Dermis blood vessel endothelial cell (primary cell): ENCODE data around the gene TCAF1. TPM values are rescaled to one million over a fixed set of nuclear protein-coding genes. Genes with fewer than 3 reads are reported as not detected.
"Not testable (repeated sequence)": the region's sequence is repeated elsewhere in the genome, so short reads cannot be mapped to it uniquely, and the experiment has no call there.

ENCODE experiments used
- DNase-seq: peaks from one replicate; pipeline ENCODE4 v3.0.0; 2010
- total RNA-seq: library from RNA; depleted of rRNA; stranded (reverse); fragments of >200 nt; gene quantifications from 2 replicates; pipeline ENCODE4 v1.2.3, GENCODE V29; 2014

The TCAF1 gene
- total RNA-seq, 1 donor from 2014 or later, result 59.4 TPM

DNA sequence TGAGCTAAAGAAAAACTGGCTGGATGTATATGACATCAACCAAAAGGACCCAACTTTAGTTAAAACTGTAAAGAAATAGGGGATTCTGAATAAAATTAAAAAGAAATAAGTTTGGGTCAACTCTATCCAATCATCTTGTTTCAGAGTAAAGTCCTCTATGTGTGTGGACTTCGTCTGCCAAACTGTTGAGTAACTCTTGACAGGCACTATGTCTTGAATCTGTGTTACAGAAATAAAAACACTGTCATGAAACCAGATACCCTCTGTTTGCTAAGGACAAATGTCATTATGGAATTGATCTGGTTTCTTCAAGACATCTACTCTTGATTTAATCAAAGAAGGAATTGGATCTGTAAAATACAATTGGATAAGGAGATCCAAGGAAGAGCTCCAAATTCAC lies 46.5 kb downstream of the TCAF1 start:
- DNase-seq, result not testable (repeated sequence)

DNA sequence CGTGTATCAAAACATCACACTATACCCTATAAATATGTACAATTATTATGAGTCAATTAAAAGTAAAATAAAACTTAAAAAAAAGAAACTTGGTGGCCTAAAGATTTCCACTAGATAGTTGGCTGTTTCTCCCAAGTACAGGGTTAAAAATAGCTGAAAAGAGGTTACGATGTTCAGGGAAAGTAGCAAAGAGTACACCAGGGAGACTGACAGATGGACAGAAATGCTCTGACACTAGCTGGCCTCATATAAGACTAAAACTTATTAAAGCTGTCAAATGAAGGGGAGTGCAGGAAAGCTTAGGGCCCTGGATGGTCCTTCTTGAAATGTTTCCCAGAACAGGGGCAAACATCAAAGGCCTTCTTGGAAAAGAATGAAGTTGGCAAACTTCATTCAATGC lies 51.3 kb downstream of the TCAF1 start:
- DNase-seq, result no peak

DNA sequence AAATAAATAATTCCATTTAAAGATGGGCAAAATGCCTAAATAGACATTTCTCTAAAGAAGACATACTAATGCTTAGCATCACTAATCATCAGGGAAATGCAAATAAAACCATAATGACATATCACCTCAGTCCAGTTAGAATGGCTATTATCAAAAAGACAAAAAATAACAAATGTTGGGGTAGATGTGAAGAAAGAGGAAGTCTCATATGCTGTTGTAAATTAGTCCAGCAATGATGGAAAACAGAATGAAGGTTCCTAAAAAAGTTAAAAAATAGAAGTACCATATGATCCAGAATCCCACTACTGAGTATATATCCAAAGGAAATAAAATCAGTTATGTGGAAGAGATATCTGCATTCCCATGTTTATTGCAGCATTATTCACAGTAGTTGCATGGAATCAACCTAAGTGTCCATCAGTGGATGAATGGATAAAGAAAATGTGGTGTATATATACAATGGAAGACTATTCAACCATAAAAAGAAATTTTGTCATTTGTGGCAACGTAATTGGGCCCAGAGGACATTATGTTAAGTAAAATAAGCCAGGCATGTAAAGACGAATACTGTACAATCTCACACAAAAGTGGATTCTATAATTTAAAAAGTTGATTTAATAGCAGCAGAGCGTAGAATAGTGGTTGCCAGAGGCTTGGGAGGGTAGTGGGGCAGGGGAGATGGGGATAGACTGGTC lies 52.0 kb downstream of the TCAF1 start:
- DNase-seq, result no peak

DNA sequence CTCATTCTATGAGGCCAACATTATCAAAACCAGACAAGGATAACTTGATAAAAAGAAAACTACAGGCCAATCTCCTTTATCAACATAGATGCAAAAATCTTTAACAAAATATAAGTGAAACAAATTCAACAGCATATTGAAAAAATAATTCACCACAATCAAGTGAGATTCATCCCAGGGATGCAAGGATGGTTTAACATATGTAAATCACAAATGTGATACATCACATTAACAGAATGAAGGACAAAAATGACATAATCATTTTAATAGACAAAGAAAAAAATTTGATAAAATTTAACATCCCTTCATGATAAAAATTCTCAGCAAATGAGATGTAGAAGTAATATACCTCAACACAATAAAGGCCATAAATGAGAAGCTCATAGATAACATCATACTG lies 53.8 kb downstream of the TCAF1 start:
- no peak for DNase-seq

DNA sequence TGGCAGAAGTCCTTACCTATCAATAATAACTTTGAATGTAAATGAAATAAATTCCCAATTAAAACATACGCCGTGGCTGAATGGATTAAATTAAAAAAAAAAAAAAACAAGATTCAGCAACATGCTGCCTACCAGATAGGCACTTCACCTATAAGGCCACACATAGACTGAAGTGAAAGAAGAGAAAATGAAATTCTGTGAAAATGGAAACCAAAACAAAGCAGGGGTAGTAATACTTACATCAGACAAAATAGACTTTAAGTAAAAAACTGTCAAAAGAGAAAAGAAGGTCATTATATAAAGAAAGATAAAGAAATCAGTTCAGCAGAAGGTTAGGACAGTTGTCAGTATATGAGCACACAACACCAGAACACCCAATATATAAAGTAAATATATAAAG lies 55.3 kb downstream of the TCAF1 start:
- DNase-seq, result no peak

DNA sequence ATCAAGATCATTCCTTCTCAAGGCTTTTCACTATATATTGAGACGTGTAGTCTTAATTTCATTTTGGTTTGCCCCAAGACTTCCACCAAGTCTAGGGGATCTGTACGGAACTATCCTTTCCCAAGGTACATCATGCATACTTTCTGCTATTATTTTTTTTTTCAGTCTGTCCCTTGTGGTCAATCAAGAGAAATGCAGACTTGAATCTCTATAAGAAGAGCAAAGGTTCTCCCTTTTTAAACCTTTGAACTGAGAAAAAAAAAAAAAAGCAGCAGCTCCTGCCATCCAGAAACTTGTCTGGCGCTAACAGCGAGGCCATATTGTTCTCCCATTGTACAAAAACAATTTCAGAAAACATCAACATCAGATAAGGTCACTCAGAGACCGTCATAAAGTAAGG lies 60.3 kb downstream of the TCAF1 start:
- not testable (repeated sequence) for DNase-seq

DNA sequence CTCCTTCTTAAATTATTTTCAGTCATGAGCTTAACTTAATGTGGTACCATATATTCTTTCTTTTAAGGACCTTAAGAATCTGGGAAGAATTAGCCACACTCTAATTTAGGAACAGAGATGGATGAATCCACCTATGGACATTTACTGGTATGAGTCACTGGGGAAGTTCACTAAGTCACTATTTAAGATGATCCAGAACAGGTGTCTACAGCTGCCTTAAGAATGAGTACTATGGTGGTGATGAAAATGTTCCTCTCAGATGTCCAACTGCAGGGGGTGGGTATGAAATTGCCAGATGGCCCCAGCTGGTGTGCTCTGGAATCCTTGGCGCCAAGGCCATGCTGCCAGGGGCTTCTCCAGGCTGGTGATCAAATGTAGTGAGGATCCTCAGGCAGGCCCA lies 61.9 kb downstream of the TCAF1 start:
- not testable (repeated sequence) for DNase-seq

DNA sequence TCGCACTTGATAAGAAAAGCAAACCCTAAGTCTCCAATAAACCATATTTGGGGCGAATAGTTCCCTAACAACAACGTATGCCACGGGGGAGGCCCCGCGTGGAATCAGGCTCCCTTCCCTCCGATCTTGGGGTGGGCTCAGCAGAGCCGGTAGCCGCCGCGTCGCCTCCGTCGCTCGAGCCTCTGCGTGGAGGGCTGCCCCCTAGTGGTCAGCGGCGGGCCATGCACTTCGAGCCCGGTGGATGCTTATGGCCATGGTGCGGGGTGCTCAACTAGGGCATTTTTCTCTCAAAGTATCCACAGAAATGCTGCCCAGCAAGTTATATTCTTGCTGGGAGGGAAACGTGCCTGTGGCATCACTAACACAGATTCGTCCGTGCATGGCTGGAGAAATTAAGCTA lies 64.8 kb downstream of the TCAF1 start:
- not testable (repeated sequence) for DNase-seq

DNA sequence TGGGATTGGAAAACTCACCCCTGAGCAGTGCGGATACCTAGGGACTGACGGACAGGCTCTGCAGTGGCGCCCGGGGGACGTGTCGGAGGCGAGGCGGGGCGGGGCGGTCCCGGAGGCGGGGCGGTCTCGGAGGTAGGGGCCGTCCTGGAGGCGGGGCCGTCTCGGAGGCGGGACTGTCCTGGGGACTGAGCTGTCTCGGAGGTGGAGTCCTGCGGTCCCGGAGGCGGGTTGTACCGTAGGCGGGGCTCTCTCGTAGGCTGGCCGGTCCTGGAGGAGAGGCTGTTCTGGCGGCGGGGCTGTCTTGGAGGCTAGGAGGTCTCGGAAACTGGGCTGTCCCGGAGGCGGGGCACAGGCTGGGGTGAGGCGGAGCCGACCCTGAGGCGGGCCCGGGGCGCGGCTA lies 65.4 kb downstream of the TCAF1 start:
- DNase-seq, result not testable (repeated sequence)

DNA sequence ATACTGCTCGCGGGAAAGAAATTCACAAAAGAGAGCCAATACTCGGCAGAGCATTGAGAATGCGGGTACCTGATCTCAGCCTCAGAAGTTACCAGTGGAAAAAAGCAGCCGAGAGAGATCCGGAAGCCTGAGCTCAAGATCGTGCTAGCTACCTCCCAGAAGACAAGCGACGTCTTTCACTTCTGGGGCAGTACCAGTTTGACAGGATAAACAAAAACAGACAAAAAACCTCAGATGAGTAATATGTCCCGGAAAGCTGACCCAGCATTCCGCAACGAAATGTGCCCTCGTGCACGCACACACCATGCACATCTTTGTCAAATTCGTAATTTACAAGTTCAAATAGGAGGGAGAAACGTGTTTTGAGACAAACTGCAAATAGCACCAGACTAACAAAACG lies 65.9 kb downstream of the TCAF1 start:
- not testable (repeated sequence) for DNase-seq

DNA sequence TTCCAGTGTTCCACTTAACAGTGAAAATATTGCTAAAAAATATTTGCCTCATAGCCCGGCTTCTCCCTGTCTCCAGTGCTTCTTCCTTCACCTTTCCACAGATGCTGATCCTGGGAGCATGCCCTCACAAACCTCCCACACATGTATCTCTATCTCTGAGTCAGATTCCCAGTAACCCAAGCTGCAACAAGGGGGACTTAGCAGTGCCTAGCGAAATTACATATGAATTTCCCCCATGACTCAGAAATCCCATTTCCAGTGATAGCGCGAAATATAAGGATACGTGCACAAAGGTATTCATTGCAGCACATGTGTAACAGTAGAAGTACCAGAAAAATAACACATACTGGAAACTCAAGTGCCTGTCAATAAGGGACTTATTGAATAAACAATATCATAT lies 75.4 kb downstream of the TCAF1 start:
- not testable (repeated sequence) for DNase-seq

DNA sequence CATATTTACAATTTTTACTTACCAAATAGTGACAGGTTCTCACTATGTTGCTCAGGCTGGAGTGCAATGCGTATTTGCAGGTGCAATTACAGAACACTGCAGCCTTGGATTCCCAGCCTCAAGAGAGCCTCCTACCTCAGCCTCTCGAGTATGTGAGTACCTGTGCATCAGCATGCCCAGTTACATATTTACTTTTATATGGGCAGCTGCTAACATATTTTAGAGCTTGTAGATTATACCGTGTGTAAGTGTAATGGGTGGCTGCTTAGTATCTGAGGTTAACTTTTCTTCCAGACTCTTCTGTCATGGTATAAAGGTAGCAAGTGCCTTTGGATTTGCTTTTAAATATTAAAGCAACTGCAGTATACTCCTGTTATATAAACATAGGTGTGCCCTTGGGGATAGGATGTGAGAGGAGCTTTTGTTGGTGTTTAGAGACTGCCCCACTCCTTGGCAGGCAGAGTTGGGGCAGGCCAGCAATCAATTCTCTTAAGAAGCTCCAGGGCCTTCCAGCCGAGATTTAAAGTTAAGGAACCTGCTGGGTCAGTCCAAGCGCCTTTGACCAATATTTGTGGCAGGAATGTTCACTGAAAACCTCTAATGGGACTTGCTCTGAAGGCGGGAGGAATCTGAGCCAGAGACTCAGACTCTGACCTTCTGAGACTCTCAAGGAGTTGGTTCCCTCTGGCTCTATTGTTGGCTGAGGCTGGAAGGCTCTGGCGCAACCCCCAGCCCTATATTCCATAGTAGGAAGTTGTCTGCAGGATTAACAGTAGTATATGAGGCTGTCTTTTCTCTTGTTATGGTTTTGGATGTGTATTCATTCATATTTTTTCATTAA lies 77.5 kb downstream of the TCAF1 start:
- DNase-seq, result not testable (repeated sequence)

DNA sequence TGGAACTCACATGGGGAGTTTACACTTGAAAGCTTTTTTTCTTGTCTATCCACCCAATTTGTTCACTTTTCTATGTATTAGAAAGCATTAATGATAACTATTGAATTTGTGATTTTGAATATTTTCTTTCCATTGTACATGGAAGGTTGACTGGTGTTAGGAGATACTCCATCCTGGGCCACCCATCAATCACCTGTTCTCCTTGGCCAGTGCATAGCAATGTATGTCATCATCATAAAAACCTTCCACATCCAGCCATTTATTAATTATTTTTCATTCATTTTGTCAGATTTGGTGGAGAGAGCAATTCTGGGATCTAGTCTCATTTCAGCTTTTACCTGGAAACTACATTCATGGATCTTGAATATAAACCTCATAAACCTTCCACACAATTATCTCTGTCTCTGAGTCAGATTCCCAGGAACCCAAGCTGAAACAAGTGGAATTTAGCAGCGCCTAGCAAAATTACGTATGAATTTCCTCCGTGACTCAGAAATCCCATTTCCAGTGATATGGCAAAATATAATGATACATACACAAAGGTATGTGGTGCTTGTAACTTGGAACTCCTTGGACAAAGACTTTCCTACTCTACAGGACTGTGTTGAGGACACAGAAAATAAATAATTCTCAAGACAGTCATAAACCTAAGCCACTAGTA lies 78.2 kb downstream of the TCAF1 start:
- DNase-seq, result not testable (repeated sequence)

DNA sequence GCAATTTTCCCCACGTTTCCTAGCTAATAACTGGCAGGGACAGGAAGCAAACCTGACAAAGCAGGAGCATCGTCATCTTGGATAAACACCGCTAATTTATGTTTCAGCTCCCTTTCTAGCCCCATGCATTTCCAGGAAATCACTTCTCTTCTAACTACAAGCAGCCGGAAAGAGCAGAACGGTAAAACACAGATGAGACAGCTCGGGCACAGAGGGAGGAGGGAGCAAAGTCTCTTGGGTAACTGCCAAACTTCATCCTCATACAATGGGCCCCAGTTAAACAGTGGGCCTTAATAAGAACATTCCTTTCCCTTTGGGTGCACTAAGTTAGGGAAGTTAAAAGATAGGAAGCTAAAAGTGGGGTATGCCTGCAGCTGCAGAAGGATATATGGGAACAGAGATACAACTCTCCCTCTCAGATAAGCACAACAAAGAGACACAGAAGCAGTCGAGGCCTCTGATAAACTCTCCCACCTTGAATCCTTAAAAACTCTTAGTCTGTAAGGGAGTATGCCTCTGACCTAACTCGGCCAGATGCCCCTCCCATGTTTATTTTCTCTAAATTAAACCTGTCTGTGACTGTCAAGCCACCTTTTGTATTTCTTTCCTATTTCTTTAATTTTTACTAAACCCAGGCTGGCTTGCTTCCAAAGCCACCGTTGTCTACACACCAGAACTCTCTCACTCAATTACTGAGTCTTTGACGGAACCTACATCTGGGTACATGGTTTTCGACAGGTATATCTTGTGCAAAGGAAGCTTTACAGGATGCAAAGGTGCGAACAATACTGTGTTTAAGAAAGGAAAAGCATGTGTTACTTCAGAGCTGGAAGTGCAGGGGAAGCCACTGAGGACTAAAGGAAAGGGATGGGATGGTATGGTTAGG lies 80.3 kb downstream of the TCAF1 start:
- not testable (repeated sequence) for DNase-seq

DNA sequence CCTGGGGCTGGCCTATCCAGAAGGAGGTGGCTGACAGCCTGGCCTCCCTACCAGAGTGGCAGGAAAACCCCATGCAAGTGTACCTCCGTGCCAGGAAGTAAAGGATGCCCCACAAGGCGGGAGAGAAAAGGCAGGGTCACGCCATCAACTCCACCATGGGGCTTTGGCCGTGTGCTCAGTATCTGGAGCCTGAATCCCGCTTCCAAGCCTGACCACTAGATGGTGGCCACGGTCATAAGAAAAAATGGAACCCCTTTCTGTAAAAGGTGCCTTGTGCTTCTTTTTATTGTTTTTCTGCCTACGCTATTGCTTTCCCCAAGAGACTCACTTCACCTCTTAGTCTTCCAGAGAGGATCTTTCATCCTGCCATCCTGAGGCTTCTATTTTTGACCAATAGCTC lies 84.1 kb downstream of the TCAF1 start:
- not testable (repeated sequence) for DNase-seq

DNA sequence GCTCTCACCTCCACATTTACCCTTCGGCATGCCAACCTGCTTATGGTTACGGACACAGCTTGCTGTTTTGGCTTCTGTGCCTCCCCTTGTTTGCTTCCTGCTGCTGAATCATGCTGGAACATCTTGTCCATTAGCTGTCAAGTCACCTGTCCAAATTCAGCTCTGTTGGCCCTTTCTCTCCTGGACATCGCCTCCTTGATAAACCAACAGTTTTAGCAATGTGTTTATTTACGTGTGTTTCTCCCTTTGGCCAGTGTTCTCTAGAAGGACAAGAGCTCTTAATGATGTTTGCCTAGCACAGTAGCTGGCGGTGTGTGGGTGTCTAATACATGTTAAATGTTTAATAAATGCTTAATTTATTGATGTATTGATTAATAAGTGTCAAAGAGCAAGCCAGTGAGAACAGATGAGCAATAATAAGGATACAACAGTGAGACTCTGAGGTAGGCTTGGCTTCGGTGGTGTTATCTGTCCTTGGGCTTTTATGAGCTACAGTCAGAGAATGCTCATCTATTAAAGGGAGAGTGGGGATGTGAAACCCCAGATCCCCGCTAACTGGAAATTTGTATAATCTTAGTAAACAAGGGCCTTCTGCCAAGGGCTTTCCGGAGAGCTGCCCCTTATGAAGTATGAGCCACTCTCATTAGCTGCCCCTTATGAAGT lies 85.4 kb downstream of the TCAF1 start:
- DNase-seq, result not testable (repeated sequence)

DNA sequence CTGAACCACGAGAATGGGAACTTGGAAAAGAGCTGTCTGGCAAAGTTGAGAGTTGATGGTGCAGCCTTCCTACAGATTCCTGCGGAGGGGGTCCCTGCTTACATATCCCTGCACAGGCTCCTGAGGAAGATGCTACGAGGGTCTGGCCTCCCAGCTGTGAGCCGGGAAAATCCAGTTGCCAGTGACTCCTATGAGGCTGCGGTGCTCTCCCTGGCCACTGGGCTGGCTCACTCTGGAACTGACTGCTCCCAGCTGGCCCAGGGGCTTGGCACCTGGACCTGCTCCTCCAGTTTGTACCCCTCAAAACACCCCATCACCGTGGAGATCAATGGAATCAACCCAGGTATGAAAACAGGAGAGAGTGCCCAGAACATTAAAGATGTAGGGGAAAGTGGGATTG lies 91.3 kb downstream of the TCAF1 start:
- DNase-seq, result not testable (repeated sequence)

DNA sequence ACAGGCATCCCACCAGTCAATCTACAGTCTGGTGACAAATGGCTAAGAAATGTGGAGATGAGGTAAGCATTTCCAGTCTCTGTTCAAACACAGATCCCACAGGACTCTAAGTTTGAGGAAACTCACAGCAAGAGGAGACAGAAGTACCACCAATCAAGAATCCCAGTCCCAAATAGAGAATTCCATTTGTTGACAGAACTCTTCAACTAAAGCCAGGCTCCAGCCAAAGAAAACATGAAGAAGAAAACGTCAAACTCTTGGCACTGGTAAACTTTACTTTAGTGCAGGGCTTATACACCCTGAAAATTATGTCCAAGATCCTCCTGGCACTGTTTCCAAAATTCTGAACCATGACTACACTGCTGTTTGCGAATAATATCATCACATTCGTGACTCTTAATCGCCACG lies 95.3 kb downstream of the TCAF1 start:
- not testable (repeated sequence) for DNase-seq
